GM18526 (cell line): Measurements from ENCODE around the gene C5orf52.

Experiments used
- POLR2A ChIP-seq: IDR thresholded peaks from 3 replicates; pipeline ENCODE4 v1.6.1; 2011; ENCODE audit not compliant: insufficient read length; ENCODE audit errors: extremely low read depth

Gene C5orf52

DNA sequence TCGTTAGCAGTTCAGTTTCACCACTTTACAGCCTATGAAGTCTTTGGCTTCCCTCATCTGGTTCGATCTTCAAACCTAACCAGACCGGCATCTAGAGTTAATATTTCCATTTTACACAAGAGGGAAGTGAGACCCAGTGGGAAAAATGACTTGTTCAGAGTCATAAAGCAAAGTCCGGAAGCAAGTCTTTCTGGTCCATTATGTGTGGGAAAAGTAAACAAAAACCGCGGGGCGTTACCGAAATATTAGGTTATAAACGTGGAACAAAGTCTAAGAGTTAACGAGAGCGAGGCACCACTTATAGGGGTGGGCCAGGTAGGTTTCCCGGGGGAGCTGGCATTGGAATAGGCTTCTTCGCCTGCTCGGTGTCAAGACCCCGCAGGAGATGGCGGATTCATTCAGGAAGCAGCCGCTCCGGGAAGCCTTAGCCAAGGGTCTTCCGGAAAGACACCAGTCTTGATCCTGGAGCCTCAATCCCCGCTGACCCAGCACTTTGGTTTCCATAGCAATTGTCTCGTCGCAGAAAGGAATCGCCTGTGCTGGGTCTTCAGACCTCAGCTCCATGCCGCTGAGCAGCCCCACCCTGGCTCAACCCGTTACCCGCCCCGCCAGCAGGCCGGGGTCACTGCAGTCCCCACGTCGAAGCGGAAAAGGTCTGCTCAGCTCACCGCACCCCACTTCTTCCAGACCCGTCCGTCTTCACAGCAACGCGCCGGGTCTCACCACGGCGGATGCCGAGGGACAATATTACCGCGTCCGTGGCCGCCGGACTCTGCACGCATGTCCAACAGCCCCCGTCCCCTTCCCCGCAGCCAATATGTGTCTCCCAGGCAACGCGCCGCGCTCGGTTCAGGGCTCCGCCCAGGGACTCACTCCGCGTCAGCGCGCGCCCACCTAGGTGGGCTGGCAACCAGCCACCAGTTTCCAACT is at the start of gene C5orf52:
Gene C5orf52, plus strand, starts transcription at position 872 of the 930 bp plus-strand sequence. CDS start 82 bp downstream, outside the sequence.
- TF ChIP-seq POLR2A: no peak

DNA sequence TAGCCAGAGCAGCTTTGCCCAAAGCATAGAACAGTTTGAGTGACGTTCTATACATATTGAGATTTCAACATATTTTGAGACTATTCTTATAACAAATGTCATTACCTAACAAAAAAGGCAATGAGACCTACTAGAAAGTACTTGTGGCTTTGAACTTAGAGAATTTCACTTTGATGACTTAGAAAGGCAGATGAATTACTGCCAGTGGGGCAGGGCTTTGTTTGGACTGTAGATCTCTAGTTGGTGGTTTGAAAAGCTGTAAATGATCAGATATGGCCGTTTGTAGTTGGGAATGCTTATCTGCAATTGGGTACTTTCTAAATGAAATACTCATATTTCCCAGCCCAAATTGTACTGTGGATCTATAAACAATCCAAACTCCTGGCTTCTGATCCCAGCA is 47.2 kb upstream of the C5orf52 start:
- no peak for TF ChIP-seq POLR2A

DNA sequence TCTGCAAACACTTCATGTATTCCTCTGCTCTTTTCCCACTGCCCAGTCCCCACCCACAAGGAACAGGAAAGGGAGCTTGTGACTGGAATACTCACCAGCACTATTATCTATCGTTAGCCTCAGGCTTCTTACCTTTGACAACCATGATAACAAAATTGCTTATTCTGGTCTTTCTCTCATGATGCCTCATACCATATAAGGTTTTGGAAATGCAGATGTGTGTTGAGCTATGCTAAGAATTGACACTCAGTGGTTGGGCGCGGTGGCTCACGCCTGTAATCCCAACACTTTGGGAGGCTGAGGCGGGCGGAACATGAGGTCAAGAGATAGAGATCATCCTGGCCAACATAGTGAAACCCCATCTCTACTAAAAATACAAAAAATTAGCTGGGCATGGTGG is 44.5 kb upstream of the C5orf52 start:
- TF ChIP-seq POLR2A: no peak

DNA sequence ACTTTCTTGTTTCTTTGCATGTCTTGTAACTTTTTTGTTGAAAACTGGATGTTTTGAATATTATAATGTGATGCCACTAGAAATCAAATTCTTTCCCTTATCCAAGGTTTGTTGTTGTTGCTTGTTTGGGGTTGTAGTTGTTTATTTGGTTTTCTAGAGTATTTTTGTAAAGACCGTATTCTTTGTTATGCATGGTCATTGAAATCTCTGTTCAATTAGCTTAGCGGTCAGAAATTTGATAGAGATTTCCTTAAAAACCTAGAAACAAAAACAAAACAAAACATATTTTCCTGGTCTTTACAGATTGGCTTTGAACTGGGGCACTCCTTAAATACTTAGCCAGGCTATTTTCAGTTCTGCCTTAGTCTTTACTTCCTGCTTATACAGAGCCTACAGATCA is 41.0 kb upstream of the C5orf52 start:
- no peak for TF ChIP-seq POLR2A

DNA sequence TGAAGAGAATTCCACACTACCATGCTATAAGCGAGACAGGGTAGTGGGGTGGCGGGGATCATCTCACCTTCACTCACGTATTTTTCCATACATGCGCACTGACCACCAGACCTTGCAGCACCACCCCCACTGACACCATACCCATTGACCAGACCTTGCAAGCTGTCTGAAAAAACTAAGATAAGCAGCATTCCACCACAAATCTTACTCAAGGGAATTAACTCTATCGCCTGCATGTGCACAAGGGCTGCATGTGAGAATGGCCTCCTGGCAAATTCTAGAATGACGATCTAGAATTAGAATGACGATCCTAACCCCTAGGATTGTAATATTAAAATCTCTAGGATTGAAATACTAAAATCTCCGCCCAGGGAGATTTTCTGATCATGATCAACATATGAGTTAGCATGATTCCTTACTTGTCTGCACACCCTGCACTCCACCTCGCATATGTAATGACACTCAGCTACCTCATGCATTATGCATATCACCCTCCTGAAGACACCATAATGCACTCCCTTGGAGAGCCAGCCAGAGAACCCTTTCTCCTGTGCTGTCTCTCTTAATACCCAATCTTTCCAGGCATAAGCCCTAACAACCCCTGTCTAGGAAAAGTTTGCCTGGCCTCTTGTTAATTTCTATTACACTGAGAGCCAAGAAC is 30.8 kb upstream of the C5orf52 start:
- TF ChIP-seq POLR2A: no peak

DNA sequence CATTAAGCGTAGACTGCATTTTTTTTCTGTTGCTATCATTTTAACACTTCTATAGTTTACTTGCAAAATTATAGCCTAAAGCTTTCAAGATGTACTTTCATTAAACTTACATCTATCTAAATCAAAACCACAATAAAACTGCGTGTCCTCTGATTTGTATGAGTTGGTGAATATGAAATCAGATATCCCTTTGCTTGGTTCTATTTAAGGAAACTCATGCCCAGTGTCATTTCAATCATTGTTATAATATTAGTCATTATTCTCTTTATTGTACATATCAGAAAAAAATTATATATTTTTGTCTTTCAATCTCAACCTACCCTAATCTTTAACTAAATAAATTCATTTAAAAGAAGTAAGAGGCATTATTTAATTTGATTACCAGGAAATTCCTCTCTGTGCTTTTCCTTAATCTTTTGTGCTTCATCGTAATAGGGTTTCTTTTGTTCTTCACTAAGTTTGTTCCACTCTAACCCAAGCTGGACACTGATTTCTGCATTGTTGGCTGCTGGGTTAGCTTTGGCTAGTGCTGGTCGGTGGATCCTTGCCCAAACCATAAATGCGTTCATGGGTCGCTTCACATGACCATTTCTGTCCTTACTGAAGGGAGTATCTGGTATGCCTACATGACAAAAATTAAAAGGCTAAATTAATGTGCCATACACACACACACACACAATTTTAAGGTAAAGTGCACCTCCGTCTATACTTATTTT is 22.9 kb upstream of the C5orf52 start:
- no peak for TF ChIP-seq POLR2A

DNA sequence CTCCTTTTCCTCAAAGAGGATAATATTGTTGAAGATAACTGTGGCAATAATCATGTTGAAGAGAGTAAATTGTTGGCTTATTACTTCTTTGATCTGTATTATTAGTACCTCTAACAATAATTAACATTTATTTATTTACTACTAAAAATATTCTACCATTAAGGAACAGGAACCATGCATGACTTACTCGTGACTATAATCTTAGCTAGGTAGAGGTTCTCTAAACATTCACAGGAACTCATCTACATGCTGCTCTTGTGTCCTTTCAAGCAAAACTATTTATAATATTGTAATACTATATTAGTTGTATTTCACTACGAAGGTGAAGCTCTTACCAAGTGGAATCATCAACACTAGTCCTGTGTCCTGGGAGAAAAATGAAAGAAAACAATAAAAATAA is 22.2 kb upstream of the C5orf52 start:
- no peak for TF ChIP-seq POLR2A

DNA sequence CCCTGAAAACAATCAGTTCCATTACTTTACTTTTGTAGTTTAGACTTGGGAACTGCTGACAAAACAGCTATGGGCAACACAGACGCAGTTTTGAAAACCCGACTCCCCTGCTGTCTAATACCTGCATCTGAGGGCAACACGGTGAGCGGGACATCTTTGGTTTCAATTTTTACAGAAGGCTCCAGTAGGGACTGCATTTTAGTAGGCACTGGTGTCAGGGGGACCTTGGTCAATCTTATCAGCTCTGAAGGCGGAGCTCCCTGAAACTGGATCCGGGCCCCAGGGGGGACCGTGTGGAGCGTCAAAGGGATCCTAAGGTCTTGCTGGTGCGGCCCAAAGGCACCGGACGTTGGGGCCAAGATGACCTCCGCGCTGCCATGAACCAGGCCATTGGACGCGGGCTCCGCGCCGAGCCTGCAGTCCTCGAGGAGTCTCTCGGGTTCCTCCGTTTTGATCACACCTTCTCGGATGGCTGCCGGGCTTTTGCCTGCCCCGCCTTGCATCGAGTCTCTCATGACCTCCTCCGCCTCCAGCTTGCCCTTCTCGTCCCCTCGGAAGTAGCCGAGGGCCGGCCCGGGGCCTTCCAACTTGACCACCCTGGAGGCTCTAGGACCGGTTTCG is 20.2 kb upstream of the C5orf52 start:
- no peak for TF ChIP-seq POLR2A

DNA sequence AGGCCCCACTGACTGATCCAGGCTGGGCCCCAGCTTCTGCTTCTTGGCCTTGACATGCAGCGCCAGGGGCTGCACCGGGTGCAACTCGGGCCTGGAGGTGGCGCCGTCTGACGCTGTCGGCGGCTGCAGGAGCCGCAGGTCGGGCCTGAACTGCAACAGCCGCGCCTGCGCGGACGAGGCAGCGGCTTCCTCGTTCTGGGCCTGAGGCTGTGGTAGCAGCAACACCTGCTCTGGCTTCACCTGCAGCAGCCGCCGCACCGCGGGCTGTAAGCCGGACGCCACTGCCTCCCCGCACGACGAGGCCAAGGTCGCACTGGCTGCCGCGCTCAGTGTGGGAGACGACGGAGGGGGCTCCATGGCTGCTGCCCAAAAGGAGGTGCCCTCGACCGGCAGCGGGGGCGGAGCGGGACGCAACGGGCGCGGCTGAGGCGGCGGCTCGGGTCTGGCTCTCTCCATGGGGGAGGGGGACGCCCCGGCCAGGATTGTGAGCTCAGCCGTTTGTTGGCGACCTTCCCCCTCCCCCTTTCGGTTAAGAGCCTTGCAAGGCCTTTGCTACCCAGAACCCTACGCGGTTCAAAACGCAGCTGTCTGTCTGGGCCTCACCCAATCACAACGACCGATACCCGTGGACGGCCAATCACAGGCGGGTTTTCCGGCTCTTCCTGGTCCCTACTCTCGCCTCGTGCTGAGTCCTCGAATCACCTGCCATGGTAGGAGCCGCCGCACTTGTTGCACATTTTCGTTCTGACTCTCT is 19.5 kb upstream of the C5orf52 start:
- no peak for TF ChIP-seq POLR2A

DNA sequence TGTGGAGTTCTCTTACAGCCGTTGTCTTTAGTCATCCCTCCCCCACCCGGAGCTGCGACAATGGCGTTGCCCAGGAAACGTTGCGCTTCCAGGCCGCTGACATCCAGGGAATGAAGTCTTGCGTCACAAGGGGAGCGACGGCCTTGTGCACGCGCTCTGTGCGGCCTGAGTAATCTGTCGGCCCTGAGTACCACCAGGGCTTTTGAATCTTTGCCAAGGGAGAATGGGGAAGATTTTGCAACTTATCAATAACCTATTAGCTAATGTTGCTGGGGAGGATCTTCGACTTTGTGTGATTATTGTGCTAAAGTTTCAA is 19.0 kb upstream of the C5orf52 start, which contains the start of gene SOX30:
Gene SOX30, minus strand, starts transcription at position 62 of the 316 bp plus-strand sequence. CDS start 360 bp downstream, outside the sequence.
- no peak for TF ChIP-seq POLR2A

DNA sequence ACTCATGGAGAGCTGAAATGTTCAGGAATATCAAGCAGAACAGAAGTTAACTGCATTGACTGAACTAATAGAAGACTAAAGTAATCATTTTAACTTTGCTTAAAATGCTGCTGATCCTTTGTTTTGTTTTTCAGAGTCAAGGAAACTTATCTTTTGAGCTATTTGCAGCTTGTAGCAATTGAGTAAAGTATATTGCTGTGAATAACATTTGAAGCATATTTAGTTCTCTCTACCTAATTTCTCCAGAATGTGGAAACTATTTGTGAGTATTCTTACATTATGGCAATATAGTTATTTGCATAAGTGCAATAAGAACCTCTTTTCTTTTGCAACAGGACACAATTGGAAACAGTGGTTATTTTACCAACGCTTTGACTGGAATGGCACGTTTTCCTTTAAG is 13.8 kb upstream of the C5orf52 start:
- no peak for TF ChIP-seq POLR2A

DNA sequence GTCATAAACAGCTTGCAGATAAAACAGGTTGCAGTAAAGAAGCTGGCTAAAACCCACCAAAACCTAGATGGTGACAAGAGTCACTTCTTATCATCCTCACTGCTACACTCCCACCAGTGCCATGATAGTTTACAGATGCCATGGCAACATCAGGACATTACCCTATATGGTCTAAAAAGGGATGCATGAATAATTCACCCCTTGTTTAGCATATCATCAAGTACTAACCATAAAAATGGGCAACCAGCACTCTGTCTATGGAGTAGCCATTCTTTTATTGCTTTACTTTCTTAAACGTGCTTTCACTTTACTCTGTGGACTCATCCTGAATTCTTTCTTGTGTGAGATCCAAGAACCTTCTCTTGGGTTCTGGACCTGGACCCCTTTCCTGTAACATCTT is 12.4 kb upstream of the C5orf52 start:
- no peak for TF ChIP-seq POLR2A

DNA sequence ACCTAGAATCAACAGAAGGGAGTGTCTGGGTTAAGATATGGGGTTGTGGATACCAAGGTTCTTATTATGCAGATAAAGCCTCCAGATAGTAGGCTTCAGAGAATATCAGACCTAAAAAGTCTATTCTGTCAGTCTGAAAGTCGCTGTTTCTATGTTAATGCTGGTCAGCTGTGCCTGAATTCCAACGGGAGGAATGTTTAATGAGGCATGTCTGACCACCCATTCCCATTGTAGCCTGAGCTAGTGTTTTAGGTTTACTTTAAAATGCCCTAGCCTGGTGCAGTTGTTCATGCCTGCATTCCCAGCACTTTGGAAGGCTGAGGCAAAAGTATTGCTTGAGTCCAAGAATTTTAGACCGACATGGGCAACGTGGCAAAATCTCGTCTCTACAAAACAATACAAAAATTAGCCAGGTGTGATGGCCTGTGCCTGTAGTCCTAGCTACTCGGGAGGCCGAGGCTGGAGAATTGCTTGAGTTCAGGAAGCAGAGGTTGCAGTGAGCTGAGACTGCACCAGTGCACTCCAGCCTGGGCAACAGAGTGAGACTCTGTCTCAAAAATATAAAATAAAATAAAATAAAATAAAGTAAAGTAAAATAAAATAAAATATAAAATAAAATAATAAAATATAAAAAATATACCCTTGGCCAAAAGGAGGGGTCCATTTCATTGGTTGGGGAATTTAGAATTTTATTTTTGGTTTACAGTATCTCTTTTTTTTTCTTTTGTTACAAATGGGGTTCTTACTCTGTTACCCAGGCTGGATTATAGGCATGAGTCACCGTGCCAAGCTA is 11.3 kb upstream of the C5orf52 start:
- no peak for TF ChIP-seq POLR2A

DNA sequence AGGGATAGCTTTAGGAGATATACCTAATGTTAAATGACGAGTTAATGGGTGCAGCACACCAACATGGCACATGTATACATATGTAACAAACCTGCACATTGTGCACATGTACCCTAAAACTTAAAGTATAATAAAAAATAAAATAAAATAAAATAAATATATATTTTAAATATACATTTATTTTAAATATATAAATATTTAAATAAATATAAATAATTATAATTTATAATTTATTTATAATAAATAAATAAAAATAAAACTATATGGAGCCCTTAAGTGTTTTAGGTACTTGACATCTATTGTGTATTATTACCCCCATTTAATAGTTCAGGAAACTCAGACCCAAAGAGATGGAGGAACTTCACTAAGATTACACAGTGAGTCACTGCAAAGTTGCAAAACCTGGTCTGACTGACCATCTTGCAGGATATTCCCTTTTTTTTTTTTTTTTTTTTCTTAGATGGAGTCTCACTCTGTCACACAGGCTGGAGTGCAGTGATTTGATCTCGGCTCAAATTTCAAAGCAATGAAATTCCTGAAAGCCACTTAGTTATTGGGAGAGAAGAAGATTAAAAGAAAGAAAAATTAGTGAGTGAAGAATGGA is 5.8 kb upstream of the C5orf52 start:
- TF ChIP-seq POLR2A: no peak

DNA sequence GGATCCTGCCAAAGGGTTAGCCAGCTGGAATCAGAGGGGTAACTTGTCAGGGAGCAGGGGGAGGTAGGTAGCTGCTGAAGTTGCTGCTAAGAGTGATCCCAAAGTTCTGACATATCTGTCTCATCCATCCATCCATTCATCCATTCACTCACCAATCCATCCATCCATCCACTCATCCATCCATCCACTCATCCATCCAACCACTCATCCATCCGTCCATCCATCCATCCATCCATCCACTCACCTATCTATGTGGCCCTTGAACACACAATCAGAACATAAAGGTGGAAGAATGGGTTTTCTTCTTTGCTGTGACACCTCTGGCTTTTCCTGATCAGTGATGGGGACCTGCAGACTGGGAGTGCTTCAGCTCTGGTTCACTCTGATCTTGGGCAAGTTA is 3.0 kb upstream of the C5orf52 start:
- no peak for TF ChIP-seq POLR2A
